Caco-2 (cell line): ENCODE data around the gene IKZF1. TPM values are rescaled to one million over a fixed set of nuclear protein-coding genes. Genes with fewer than 3 reads are reported as not detected.

ENCODE experiments used
- BruUV-seq: library from RNA; stranded (reverse); fragments of 400-500 nt; replicated peaks from 2 replicates; lab custom pipeline; 2021; lab: Mats Ljungman, UMichigan
- CTCF ChIA-PET: fragments of 300-600 bp; sonication (Branson Sonifier 250); formaldehyde crosslinking; loops from one replicate; lab custom pipeline; 2022; ENCODE audit warnings: antibody characterized with exemption; lab: Charles Lee
- POLR2A ChIA-PET: fragments of 300-600 bp; sonication (Branson Sonifier 250); formaldehyde crosslinking; loops from one replicate; lab custom pipeline; 2022; ENCODE audit warnings: antibody characterized with exemption; lab: Charles Lee
- DNase-seq, 2 experiments: peaks; one replicate each; pipeline versions ENCODE4 v3.0.0 to v3.0.0-alpha.2; 2020 to 2022
- H3K27me3 ChIP-seq: replicated peaks from 2 replicates; pipeline ENCODE4 v1.6.0; 2011; ENCODE audit warnings: low read length; ENCODE audit not compliant: control insufficient read depth, insufficient read depth
- H3K36me3 ChIP-seq: 2 replicates; pipeline ENCODE4 v1.5.1; 2011; ENCODE audit warnings: low read length; ENCODE audit not compliant: control insufficient read depth, insufficient read depth
- H3K4me1 ChIP-seq: fragments of 250-450 bp; sonication (Bioruptor Pico); 2 replicates; pipeline ENCODE4 v1.5.1; 2020; ENCODE audit warnings: mild to moderate bottlenecking
- H3K4me3 ChIP-seq: 2 replicates; pipeline ENCODE4 v1.5.1; 2011; ENCODE audit warnings: low read depth, mild to moderate bottlenecking, control low read depth, low read length
- H3K9me3 ChIP-seq: fragments of 250-450 bp; sonication (Bioruptor Pico); 2 replicates; pipeline ENCODE4 v1.5.1; 2020; ENCODE audit warnings: mild to moderate bottlenecking, moderate library complexity
- H3K27ac Mint-ChIP-seq: one replicate; pipeline ENCODE4 v1.8.0; 2022; ENCODE audit warnings: mixed read lengths; ENCODE audit not compliant: unreplicated experiment
- H3K27me3 Mint-ChIP-seq: one replicate; pipeline ENCODE4 v1.8.0; 2022; ENCODE audit warnings: mixed read lengths; ENCODE audit not compliant: insufficient read depth, unreplicated experiment
- H3K36me3 Mint-ChIP-seq: one replicate; pipeline ENCODE4 v1.8.0; 2022; ENCODE audit warnings: mild to moderate bottlenecking, mixed read lengths; ENCODE audit not compliant: insufficient read depth, unreplicated experiment
- H3K4me1 Mint-ChIP-seq: one replicate; pipeline ENCODE4 v1.8.0; 2022; ENCODE audit warnings: low read depth, mixed read lengths; ENCODE audit not compliant: unreplicated experiment
- H3K4me3 Mint-ChIP-seq: one replicate; pipeline ENCODE4 v1.8.0; 2022; ENCODE audit warnings: mild to moderate bottlenecking, moderate library complexity, mixed read lengths; ENCODE audit not compliant: unreplicated experiment
- H3K9me3 Mint-ChIP-seq: one replicate; pipeline ENCODE4 v1.8.0; 2022; ENCODE audit warnings: mixed read lengths; ENCODE audit not compliant: unreplicated experiment
- CTCF ChIP-seq, 2 experiments: fragments of 200-600 bp in 1 of 2; IDR thresholded peaks; 1 replicate in 1 of 2; 2 replicates in 1 of 2; pipeline versions ENCODE4 v1.5.1 to v1.8.0; 2011 to 2022; ENCODE audit warnings: antibody characterized with exemption in 1 of 2, control low read depth in 1 of 2, inconsistent platforms in 1 of 2, low read depth in 1 of 2, low read length in 1 of 2, mild to moderate bottlenecking in 1 of 2, moderate library complexity in 1 of 2; ENCODE audit not compliant: insufficient read depth in 1 of 2, severe bottlenecking in 1 of 2, unreplicated experiment in 1 of 2
- intact Hi-C: fragments of 100-400 bp; cut with micrococcal nuclease; formaldehyde crosslinking; loops from one replicate; pipeline ENCODE4 v1.10.0; 2022; ENCODE audit not compliant: unreplicated experiment
- total RNA-seq: library from RNA; stranded (reverse); gene quantifications from 2 replicates; pipeline ENCODE4 v1.2.3, GENCODE V29; 2022

Gene IKZF1
- total RNA-seq, 1 experiment from 2014 or later: not detected

GRCh38 chr7:50292165-50292757 lies 12.3 kb upstream of the IKZF1 start:
- Mint-ChIP-seq H3K27ac (no peak overlapping the region), H3K36me3 (no peaks in the 10 kb centered on the region), H3K4me3 (no peak overlapping the region), H3K4me1 (no peaks in the 10 kb centered on the region), H3K9me3 (no peaks in the 10 kb centered on the region), H3K27me3 (peaks cover 19% of the 10 kb centered on the region)
- ChIA-PET POLR2A (no interaction called here), CTCF (no interaction called here)
- intact Hi-C loops: no loop called here
- no peak for DNase-seq
- Histone ChIP-seq H3K4me3 (no peak overlapping the region), H3K9me3 (0 out of 2 replicates have a peak, but pooled peaks cover 3% of the 10 kb centered on the region), H3K4me1 (no peaks in the 10 kb centered on the region), H3K27me3 (no peaks in the 10 kb centered on the region), H3K36me3 (no peaks in the 10 kb centered on the region)
- no TSS peak for BruUV-seq
- no peak for TF ChIP-seq CTCF (IDR thresholded peaks at IDR 0.05; ENCODE audit: insufficient read depth in 1 of 2, low read depth in 1 of 2, low read length in 1 of 2, severe bottlenecking in 1 of 2, unreplicated experiment in 1 of 2)

GRCh38 chr7:50292763-50293162 lies 11.8 kb upstream of the IKZF1 start:
- no peaks in the 10 kb centered on the region for H3K4me1 Mint-ChIP-seq
- POLR2A ChIA-PET: no interaction called here
- DNase-seq: no peak
- Histone ChIP-seq H3K9me3 (no peaks in the 10 kb centered on the region), H3K36me3 (no peaks in the 10 kb centered on the region), H3K4me1 (no peaks in the 10 kb centered on the region), H3K4me3 (no peak overlapping the region), H3K27me3 (no peaks in the 10 kb centered on the region)
- CTCF ChIA-PET: no interaction called here
- H3K27me3 Mint-ChIP-seq: peaks cover 21% of the 10 kb centered on the region
- H3K36me3 Mint-ChIP-seq: no peaks in the 10 kb centered on the region
- H3K27ac Mint-ChIP-seq: no peak overlapping the region
- no peak overlapping the region for H3K4me3 Mint-ChIP-seq
- no TSS peak for BruUV-seq
- no peak for TF ChIP-seq CTCF (IDR thresholded peaks at IDR 0.05; ENCODE audit: insufficient read depth in 1 of 2, low read depth in 1 of 2, low read length in 1 of 2, severe bottlenecking in 1 of 2, unreplicated experiment in 1 of 2)
- no peaks in the 10 kb centered on the region for H3K9me3 Mint-ChIP-seq
- intact Hi-C loops: no loop called here

DNA sequence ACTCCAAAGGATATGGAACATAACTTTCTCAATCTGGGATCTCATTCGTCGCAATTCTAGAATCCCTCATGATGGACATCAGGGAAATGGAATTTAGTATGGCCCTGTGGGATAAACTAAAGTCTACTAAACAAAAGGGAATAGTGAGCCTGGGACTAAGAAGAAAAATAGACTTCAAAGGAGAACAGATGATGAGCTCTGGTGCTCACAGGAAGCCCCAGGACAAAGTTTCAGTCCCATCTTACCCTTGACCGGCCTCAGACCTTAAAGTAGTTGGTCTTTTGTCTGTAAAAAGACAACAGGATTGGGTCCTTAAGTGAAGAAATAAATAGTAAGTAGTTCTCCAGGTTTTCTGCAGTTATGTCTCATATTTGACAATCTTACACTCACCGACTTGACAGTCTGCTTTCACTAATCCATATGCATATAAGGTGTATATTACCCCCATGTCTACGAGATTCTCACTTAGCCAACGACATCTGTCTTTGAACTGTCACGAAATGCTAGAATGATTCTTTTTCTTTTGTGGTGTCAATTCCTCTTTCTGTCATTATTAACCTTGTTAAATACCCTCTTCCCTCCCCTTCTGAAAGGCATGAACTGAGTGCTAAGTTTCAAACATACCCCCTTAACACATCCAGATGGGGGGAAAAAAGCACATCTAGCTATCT lies 10.9 kb upstream of the IKZF1 start:
- no peak for TF ChIP-seq CTCF (IDR thresholded peaks at IDR 0.05; ENCODE audit: insufficient read depth in 1 of 2, low read depth in 1 of 2, low read length in 1 of 2, severe bottlenecking in 1 of 2, unreplicated experiment in 1 of 2)
- ChIA-PET POLR2A (no interaction called here), CTCF (no interaction called here)
- intact Hi-C loops: no loop called here
- no TSS peak for BruUV-seq
- H3K4me1 ChIP-seq: no peaks in the 10 kb centered on the region
- no peaks in the 10 kb centered on the region for H3K27me3 ChIP-seq
- no peaks in the 10 kb centered on the region for H3K9me3 ChIP-seq
- H3K4me3 Mint-ChIP-seq: no peak overlapping the region
- no peak for DNase-seq
- no peak overlapping the region for H3K4me3 ChIP-seq
- H3K36me3 Mint-ChIP-seq: no peaks in the 10 kb centered on the region
- H3K27me3 Mint-ChIP-seq: peaks cover 21% of the 10 kb centered on the region
- H3K27ac Mint-ChIP-seq: no peak overlapping the region
- no peaks in the 10 kb centered on the region for H3K4me1 Mint-ChIP-seq
- no peaks in the 10 kb centered on the region for H3K36me3 ChIP-seq
- H3K9me3 Mint-ChIP-seq: no peaks in the 10 kb centered on the region
